Activated CD8-positive, alpha-beta memory T cell treated with anti-CD3 and anti-CD28 coated beads, Interleukin-2, amount 10 ng/mL, durations not matched to agents 7 days and 5 days (primary cell): Measurements from ENCODE around the gene BCL11B. TPM values are rescaled to one million over a fixed set of nuclear protein-coding genes. Genes with fewer than 3 reads are reported as not detected.
A peak's percentile ranks its signal among the peaks of the same experiment; 100 is the strongest.

ENCODE experiments used
- ATAC-seq: fragments of 150-1000 bp; cut with Tn5 transposase; one replicate; pipeline ENCODE4 v1.10.0; 2021; ENCODE audit warnings: moderate library complexity
- CTCF ChIA-PET: fragments of 350-600 bp; sonication (Branson Sonifier 250); formaldehyde crosslinking; loops from one replicate; lab custom pipeline; 2021; ENCODE audit warnings: antibody characterized with exemption; lab: Charles Lee
- DNase-seq: peaks from one replicate; pipeline ENCODE4 v3.0.0-alpha.2; 2020
- H3K27ac Mint-ChIP-seq: one replicate; pipeline ENCODE4 v1.8.0; 2021; ENCODE audit warnings: mild to moderate bottlenecking, mixed read lengths
- H3K27me3 Mint-ChIP-seq: one replicate; pipeline ENCODE4 v1.8.0; 2021; ENCODE audit warnings: mixed read lengths
- H3K36me3 Mint-ChIP-seq: one replicate; pipeline ENCODE4 v1.8.0; 2021; ENCODE audit warnings: mild to moderate bottlenecking, mixed read lengths
- H3K4me1 Mint-ChIP-seq: one replicate; pipeline ENCODE4 v1.8.0; 2021; ENCODE audit warnings: mixed read lengths
- H3K4me3 Mint-ChIP-seq: one replicate; pipeline ENCODE4 v1.8.0; 2021; ENCODE audit warnings: mild to moderate bottlenecking, moderate library complexity, mixed read lengths
- H3K9me3 Mint-ChIP-seq: one replicate; pipeline ENCODE4 v1.8.0; 2022; ENCODE audit warnings: low read depth, mixed read lengths
- total RNA-seq, 2 experiments: library from RNA; stranded (reverse); gene quantifications; one replicate each; pipeline ENCODE4 v1.2.3, GENCODE V29; 2021

Gene BCL11B
- total RNA-seq, 2 experiments from 2014 or later, result 53.0 to 66.2 TPM

- CTCF ChIA-PET, result interaction anchor here (1.6 kb wide), 1 partner anchor 8 kb away, joined by 9 read pairs; no protein-coding TSS in a partner anchor
- Mint-ChIP-seq H3K4me1 (peaks cover 7% of the 10 kb centered on the region), H3K27ac (no peak overlapping the region), H3K36me3 (no peaks in the 10 kb centered on the region), H3K4me3 (no peak overlapping the region), H3K27me3 (peaks cover 25% of the 10 kb centered on the region), H3K9me3 (no peaks in the 10 kb centered on the region)
- no peak for DNase-seq
- no peak for ATAC-seq
Measured at GRCh38 chr14:99312106-99312505, 40.1 kb upstream of the BCL11B start.

- Mint-ChIP-seq H3K4me1 (peaks cover 3% of the 10 kb centered on the region), H3K36me3 (no peaks in the 10 kb centered on the region), H3K27ac (no peak overlapping the region), H3K27me3 (peaks cover 29% of the 10 kb centered on the region), H3K9me3 (no peaks in the 10 kb centered on the region), H3K4me3 (no peak overlapping the region)
- CTCF ChIA-PET, result interaction anchor here (0.5 kb wide), 1 partner anchor 126 kb away, joined by 3 read pairs; no protein-coding TSS in a partner anchor
- DNase-seq, result no peak
- no peak for ATAC-seq
Measured at GRCh38 chr14:99309220-99309766, 37.3 kb upstream of the BCL11B start.

- CTCF ChIA-PET, result interaction anchor here (1.5 to 2.8 kb wide), 2 partner anchors 13 to 16 kb away, joined by 3 to 16 read pairs; no protein-coding TSS in a partner anchor
- H3K36me3 Mint-ChIP-seq, result peaks cover 3% of the 10 kb centered on the region
- peaks cover 6% of the 10 kb centered on the region for H3K9me3 Mint-ChIP-seq
- H3K4me3 Mint-ChIP-seq, result no peak overlapping the region
- H3K27me3 Mint-ChIP-seq, result peaks cover 26% of the 10 kb centered on the region
- H3K4me1 Mint-ChIP-seq, result peaks cover 3% of the 10 kb centered on the region
- no peak for ATAC-seq
- DNase-seq, result no peak
- no peak overlapping the region for H3K27ac Mint-ChIP-seq
Measured at GRCh38 chr14:99304208-99304607, 32.2 kb upstream of the BCL11B start.

GRCh38 chr14:99300190-99300589 lies 28.2 kb upstream of the BCL11B start:
- H3K9me3 Mint-ChIP-seq, result peaks cover 10% of the 10 kb centered on the region
- H3K36me3 Mint-ChIP-seq, result peaks cover 12% of the 10 kb centered on the region
- H3K27me3 Mint-ChIP-seq, result peaks cover 45% of the 10 kb centered on the region
- H3K4me3 Mint-ChIP-seq, result no peak overlapping the region
- CTCF ChIA-PET, result no interaction called here
- no peak overlapping the region for H3K27ac Mint-ChIP-seq
- no peaks in the 10 kb centered on the region for H3K4me1 Mint-ChIP-seq
- DNase-seq (no peak), ATAC-seq (no peak)

- Mint-ChIP-seq H3K27me3 (peaks cover 45% of the 10 kb centered on the region), H3K27ac (no peak overlapping the region), H3K4me1 (no peaks in the 10 kb centered on the region), H3K9me3 (peaks cover 8% of the 10 kb centered on the region), H3K4me3 (no peak overlapping the region), H3K36me3 (peaks cover 12% of the 10 kb centered on the region)
- CTCF ChIA-PET, result no interaction called here
- ATAC-seq (no peak), DNase-seq (no peak)
Measured at GRCh38 chr14:99296517-99296916, 24.5 kb upstream of the BCL11B start.

- H3K4me3 Mint-ChIP-seq, result no peak overlapping the region
- DNase-seq (no peak), ATAC-seq (no peak)
- no peaks in the 10 kb centered on the region for H3K9me3 Mint-ChIP-seq
- H3K27ac Mint-ChIP-seq, result no peak overlapping the region
- H3K27me3 Mint-ChIP-seq, result peaks cover 4% of the 10 kb centered on the region
- H3K36me3 Mint-ChIP-seq, result peaks cover 3% of the 10 kb centered on the region
- H3K4me1 Mint-ChIP-seq, result peaks cover 26% of the 10 kb centered on the region
- CTCF ChIA-PET, result interaction anchor here (0.9 kb wide), 1 partner anchor 99 kb away, joined by 3 read pairs; no protein-coding TSS in a partner anchor
Measured at GRCh38 chr14:99289394-99290189, 17.6 kb upstream of the BCL11B start.

GRCh38 chr14:99288948-99289347 lies 17.0 kb upstream of the BCL11B start:
- CTCF ChIA-PET, result interaction anchor here (0.9 kb wide), 1 partner anchor 100 kb away, joined by 3 read pairs; no protein-coding TSS in a partner anchor
- H3K27me3 Mint-ChIP-seq, result peaks cover 3% of the 10 kb centered on the region
- no peaks in the 10 kb centered on the region for H3K9me3 Mint-ChIP-seq
- H3K27ac Mint-ChIP-seq, result no peak overlapping the region
- H3K4me3 Mint-ChIP-seq, result no peak overlapping the region
- peaks cover 26% of the 10 kb centered on the region for H3K4me1 Mint-ChIP-seq
- ATAC-seq (no peak), DNase-seq (no peak)
- H3K36me3 Mint-ChIP-seq, result peaks cover 3% of the 10 kb centered on the region

GRCh38 chr14:99287269-99287942 lies 15.4 kb upstream of the BCL11B start:
- CTCF ChIA-PET, result interaction anchor here (0.9 to 5.7 kb wide), 11 partner anchors 10 to 128 kb away, joined by 3 to 53 read pairs (median 5); partner anchors contain the start of gene BCL11B
- Mint-ChIP-seq H3K4me1 (peaks cover 26% of the 10 kb centered on the region), H3K9me3 (no peaks in the 10 kb centered on the region)

GRCh38 chr14:99286761-99287160 lies 14.8 kb upstream of the BCL11B start:
- H3K27me3 Mint-ChIP-seq, result no peaks in the 10 kb centered on the region
- H3K4me3 Mint-ChIP-seq, result peak overlapping the region; percentile 80
- peaks cover 26% of the 10 kb centered on the region for H3K4me1 Mint-ChIP-seq
- peak; percentile 43 for ATAC-seq
- H3K9me3 Mint-ChIP-seq, result no peaks in the 10 kb centered on the region
- peaks cover 3% of the 10 kb centered on the region for H3K36me3 Mint-ChIP-seq
- CTCF ChIA-PET, result interaction anchor here (0.9 to 5.7 kb wide), 10 partner anchors 9 to 129 kb away, joined by 3 to 53 read pairs (median 6); partner anchors contain the start of gene BCL11B
- peak overlapping the region; percentile 92 for H3K27ac Mint-ChIP-seq
- DNase-seq, result no peak

More at GRCh38 chr14:99287269-99287942, 15.4 kb upstream of the BCL11B start:
- peaks cover 3% of the 10 kb centered on the region for H3K36me3 Mint-ChIP-seq
- ATAC-seq (peak; percentile 92), DNase-seq (peak; percentile 84)
- peak overlapping the region; percentile 80 for H3K4me3 Mint-ChIP-seq
- peak overlapping the region; percentile 92 for H3K27ac Mint-ChIP-seq
- H3K27me3 Mint-ChIP-seq, result no peaks in the 10 kb centered on the region

GRCh38 chr14:99284254-99285004 lies 12.4 kb upstream of the BCL11B start:
- DNase-seq (no peak), ATAC-seq (no peak)
- peaks cover 6% of the 10 kb centered on the region for H3K36me3 Mint-ChIP-seq
- CTCF ChIA-PET, result interaction anchor here (1.0 to 5.7 kb wide), 3 partner anchors 10 to 108 kb away, joined by 3 to 53 read pairs (median 4); partner anchors contain the start of gene BCL11B
- H3K4me1 Mint-ChIP-seq, result peaks cover 38% of the 10 kb centered on the region
- no peaks in the 10 kb centered on the region for H3K9me3 Mint-ChIP-seq
- H3K4me3 Mint-ChIP-seq, result no peak overlapping the region
- H3K27me3 Mint-ChIP-seq, result no peaks in the 10 kb centered on the region
- H3K27ac Mint-ChIP-seq, result peak overlapping the region; percentile 69

GRCh38 chr14:99282261-99283050 lies 10.5 kb upstream of the BCL11B start:
- CTCF ChIA-PET, result interaction anchor here (1.0 to 5.7 kb wide), 3 partner anchors 8 to 38 kb away, joined by 3 to 53 read pairs (median 8); partner anchors contain the start of gene BCL11B
- ATAC-seq (no peak), DNase-seq (no peak)
- Mint-ChIP-seq H3K27ac (no peak overlapping the region), H3K36me3 (peaks cover 6% of the 10 kb centered on the region), H3K4me3 (no peak overlapping the region), H3K4me1 (peaks cover 34% of the 10 kb centered on the region), H3K27me3 (peaks cover 5% of the 10 kb centered on the region), H3K9me3 (no peaks in the 10 kb centered on the region)

- ATAC-seq (no peak), DNase-seq (no peak)
- H3K27me3 Mint-ChIP-seq, result peaks cover 9% of the 10 kb centered on the region
- H3K4me3 Mint-ChIP-seq, result no peak overlapping the region
- H3K36me3 Mint-ChIP-seq, result peaks cover 6% of the 10 kb centered on the region
- H3K27ac Mint-ChIP-seq, result no peak overlapping the region
- peaks cover 28% of the 10 kb centered on the region for H3K4me1 Mint-ChIP-seq
- no peaks in the 10 kb centered on the region for H3K9me3 Mint-ChIP-seq
- CTCF ChIA-PET, result no interaction called here
Measured at GRCh38 chr14:99281396-99281795, 9.4 kb upstream of the BCL11B start.
